ENCODE data around the gene ITPRID2.

The ITPRID2 gene

DNA sequence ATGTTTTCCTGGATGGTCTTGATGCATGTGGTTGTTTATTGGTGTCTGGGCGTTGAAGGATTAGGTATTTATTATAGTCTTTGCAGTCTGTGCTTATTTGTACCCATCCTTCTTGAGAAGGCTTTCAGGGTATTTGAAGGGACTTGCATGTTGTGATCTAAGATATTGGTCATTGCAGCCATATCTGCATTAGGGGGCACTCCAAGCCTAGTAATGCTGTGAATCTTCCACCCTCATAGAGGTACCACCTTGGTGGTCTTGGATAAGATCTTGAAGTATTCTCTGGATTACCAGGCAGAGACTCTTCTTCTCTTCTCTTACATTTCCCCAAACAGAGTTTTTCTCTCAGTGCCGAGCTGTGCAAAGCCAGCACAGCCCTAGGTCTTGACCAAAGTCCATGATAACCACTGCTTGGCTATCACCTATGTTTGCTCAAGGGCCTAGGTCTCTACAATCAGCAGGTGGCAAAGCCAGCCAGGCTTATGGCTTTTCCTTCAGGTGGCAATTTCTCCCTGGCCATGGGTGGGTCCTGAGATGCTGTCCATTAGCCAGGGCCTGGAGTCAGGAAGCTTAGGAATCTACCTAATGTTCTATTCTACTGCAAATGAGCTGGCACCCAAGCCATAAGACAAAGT, 78.7 kb downstream of the ITPRID2 start:
- DNase-seq (ENCODE audit: low read depth): no peak

DNA sequence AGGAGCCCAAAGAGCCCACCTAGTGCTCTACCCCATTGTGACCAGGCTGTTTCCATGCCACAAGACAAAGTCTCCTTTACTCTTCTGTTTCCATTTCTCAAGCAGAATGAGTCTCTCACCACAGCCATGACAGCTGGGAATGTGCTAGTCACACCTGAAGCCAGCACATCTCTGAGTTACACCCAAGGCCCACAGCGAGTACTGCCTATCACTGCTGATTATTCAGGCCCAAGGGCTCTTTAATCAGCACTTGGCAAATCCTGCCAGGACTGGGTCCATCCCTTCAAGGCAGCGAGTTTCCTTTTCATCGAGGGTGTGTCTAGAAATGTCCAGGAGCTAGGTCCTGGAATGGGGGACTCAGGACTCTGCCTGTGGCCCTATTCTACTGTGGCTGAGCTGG, 79.5 kb downstream of the ITPRID2 start:
- TF ChIP-seq CTCF (IDR thresholded peaks at IDR 0.05; ENCODE audit: low read depth, low read length, missing control alignments): no peak
- no peak overlapping the region for H3K4me3 ChIP-seq (ENCODE audit: low read depth, low read length)
- no peak for DNase-seq (ENCODE audit: low read depth)

More for the DNA sequence above, 78.7 kb downstream of the ITPRID2 start:
- H3K4me3 ChIP-seq (ENCODE audit: low read depth, low read length): no peak overlapping the region
- TF ChIP-seq CTCF (IDR thresholded peaks at IDR 0.05; ENCODE audit: low read depth, low read length, missing control alignments): peak; percentile 19

DNA sequence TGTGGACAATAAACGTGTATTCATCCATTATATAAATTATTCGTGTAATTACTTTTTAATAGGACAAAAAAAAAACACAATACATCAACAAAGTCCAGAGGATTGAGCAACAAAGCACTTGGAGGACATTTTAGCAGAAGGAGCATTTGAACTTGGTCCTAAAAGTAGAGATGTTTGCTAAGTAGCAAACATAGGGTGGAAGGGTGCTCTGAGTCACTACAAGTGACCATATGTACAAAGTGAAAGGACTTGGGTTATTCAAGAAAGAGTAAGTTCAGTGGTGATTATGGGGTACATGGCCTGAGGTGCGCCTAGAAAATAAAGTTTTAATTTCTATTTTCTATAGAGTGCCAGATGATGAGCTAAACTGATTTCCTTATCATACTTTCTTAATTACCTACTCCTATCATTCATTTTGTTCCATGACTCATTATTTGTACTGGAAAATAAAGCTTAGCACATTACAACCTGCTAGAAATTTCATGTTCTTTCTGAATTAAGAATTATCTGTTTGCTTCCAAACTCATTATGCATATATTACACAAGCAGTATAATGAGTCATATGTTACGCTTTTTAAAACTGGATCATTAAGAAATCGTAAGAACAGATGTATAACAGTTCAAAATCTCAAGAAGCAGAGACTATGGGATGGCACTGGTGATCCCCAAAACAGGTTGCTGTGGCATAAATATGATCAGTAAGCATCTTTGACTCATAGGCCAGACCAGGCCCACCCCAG, 81.1 kb downstream of the ITPRID2 start:
- no peak for TF ChIP-seq CTCF (IDR thresholded peaks at IDR 0.05; ENCODE audit: low read depth, low read length, missing control alignments)
- H3K4me3 ChIP-seq (ENCODE audit: low read depth, low read length): no peak overlapping the region
- no peak for DNase-seq (ENCODE audit: low read depth)

- DNase-seq (ENCODE audit: low read depth): no peak
- no peak for TF ChIP-seq CTCF (IDR thresholded peaks at IDR 0.05; ENCODE audit: low read depth, low read length, missing control alignments)
- no peak overlapping the region for H3K4me3 ChIP-seq (ENCODE audit: low read depth, low read length)
Observed at GRCh38 chr2:181973171-181973783, 81.7 kb downstream of the ITPRID2 start.

DNA sequence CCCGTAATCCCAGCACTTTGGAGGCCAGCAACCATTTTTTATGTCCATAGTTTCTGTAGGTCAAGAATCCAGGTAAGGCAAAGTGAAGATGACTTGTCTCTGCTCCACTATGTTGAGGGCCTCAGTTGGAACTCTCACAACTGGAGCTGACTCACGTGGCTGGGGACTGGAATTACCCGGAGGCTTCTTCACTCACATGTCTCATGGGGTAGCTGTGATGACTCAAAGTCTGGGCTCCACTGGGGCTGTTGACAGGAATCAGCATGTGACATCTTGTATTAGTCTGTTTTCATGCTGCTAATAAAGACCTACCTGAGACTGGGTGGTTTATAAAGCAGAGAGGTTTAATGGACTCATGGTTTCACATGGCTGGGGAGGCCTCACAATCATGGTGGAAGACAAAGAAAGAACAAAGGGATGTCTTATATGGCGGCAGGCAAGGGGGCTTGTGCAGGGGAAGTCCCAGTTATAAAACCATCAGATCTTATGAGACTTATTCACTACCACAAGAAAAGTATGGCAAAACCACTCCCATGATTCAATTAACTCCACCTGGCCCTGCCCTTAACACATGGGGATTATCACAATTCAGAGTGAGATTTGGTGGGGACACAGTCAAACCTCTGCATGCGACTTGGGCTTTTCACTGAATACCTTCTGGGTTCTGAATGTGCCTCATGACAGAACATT, 86.3 kb downstream of the ITPRID2 start:
- TF ChIP-seq CTCF (IDR thresholded peaks at IDR 0.05; ENCODE audit: low read depth, low read length, missing control alignments): no peak
- no peak overlapping the region for H3K4me3 ChIP-seq (ENCODE audit: low read depth, low read length)
- DNase-seq (ENCODE audit: low read depth): peak; percentile 15

- DNase-seq (ENCODE audit: low read depth): no peak
Observed at GRCh38 chr2:181978351-181979150, 87.0 kb downstream of the ITPRID2 start.

More at GRCh38 chr2:181978351-181979150, 87.0 kb downstream of the ITPRID2 start:
- no peak for TF ChIP-seq CTCF (IDR thresholded peaks at IDR 0.05; ENCODE audit: low read depth, low read length, missing control alignments)
- H3K4me3 ChIP-seq (ENCODE audit: low read depth, low read length): no peak overlapping the region

Measured in GM12864 (cell line).